CD4-positive, alpha-beta T cell treated with Interleukin-15 for 1 hour (primary cell): ENCODE results near the gene TNNI3K.

Experiments used
- DNase-seq: peaks from one replicate; pipeline ENCODE4 v3.0.0-alpha.2; 2020

The TNNI3K gene

DNA sequence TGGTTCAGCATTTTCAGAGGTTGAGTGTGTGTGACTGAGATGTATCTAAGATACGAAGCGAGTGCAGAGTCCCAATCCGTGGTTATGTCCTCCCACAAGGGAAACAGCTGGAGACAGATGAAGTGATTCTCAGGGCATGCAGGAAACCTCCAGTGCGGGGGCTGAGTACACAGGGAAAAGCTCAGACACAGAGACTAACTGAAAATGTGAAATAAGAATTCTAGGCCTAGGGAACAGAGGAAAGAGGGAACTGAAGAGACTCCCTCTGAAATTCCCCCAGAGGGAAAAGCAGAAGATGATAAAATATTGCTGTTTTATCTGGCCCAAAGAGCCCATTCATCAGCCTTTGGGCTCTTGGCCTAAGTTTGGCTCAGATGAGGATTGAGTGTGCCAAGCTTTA lies 160.4 kb downstream of the TNNI3K start:
- DNase-seq: no peak

DNA sequence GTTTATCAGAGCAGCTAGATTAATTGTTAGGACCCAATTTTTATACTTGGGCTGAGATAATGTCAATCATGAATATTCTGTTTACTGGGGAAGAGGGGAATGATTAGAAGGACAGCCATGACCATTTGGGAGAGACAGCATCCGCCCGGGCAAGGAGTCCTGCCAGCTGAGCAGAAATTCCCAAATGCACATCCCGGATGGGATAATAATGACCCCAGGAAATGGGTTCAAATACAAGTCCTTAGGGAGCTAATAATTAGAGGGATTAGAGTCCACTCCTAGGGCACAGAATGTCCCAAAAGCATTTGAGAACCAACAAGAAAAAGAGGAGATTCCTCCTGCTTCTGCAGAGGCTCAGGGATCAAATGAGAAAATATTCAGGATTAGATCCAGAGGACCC lies 161.3 kb downstream of the TNNI3K start:
- DNase-seq: no peak

DNA sequence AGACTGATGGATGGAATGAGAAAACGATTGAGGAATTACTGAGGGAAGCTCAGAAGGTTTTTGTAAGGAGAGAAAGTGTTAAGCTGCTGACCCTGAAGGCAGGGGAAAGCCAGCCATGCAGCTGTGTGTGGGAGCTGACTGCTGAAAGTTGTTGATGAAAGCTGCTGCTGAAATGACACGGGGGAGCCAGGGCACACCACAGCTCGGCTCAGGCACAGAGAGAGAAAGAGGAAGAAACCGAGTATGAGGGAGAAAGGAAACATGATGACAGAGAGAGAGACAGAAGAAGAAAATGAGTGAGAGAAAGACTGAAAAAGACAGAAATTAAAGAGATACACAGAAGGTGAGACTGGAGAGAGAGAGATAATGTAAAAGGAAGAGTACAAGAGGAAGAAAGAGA lies 161.7 kb downstream of the TNNI3K start:
- DNase-seq: no peak

DNA sequence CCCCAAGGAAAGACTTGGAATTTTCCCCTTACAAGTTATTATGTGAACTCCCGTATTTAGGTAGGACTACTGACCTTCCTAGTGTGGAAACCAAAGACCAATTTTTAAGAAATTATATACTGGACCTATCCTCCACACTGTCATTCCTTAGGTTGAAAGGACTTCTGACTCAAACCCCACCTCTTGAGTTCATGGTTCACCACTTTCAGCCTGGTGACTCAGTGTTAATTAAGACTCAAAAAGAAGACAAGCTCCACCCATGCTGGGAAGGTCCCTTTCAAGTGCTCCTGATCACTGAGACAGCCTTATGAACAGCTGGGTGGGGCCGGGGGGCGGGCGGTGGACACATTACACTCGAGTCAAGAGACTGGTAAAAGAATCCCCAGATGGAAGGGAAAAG lies 164.1 kb downstream of the TNNI3K start:
- no peak for DNase-seq

DNA sequence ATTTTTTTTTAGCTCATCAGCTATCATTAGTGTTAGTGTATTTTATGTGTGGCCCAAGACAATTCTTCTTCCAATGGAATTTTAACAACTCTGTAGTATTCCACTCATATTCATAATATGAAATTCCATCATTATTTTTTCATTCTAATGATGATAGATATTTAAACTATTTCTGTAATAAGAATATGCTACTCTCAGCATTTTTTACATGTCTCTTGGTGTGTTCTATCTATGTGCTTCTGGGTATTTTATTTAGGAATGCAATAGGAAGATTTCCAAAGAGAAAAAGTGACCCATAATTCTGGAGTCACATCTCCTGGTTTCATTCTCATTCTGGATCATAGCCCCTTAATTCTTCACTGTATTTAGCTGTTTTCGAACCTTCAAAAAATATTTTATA lies 167.7 kb downstream of the TNNI3K start:
- DNase-seq: no peak

DNA sequence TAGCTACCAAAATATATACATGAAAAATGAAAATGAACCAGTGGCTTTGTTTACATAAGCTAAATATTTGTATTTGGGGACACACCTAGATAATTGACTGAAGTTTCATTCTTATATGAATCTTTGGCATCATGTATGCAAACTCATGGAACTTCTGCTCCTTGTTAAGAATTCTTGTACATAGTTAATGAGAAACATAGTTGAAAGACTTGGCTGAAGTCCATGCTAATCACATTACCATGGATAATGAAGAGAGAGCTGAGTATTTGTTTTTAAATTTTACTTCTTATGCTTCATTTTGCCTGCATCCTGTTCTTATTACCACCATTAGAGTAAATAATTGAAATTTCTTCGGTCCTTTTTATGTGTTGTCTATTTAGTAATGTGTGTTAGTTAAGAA lies 168.4 kb downstream of the TNNI3K start:
- no peak for DNase-seq

DNA sequence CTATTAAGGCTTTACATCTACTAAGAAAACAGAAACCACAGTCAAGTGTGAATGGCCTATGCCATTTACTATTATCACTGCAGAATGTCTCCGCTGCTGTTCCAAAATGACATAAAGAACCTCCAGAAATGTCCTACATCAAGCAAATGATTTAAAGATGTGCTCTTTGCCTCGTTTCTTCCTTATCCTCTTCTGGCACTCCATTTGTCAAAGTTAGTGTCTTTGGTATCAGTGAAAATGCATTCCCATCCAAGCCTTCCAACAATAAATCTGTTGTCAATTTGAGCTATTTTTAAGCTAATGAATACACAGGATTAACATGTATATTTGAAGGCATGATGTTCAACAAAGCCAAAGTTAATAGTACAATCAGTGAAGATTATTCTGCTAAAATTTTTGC lies 171.6 kb downstream of the TNNI3K start:
- DNase-seq: no peak

DNA sequence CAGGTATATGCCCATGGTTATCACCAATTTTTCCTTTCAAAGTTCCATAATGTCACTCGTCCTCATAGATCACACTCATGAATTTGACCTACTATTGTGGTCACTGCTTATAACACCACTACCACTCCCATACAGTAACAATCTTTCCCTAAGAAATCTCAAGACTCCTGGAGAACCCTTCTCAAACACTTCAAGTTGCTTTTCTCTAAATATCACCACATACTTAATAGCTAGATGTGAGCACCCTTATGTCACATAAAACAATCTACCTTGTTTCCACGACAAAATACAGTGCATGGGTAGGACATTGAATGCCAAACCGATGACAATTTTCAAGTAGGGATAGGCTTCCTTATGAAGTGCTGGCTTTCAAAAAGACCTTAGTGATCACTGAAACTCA lies 172.7 kb downstream of the TNNI3K start:
- DNase-seq: no peak

DNA sequence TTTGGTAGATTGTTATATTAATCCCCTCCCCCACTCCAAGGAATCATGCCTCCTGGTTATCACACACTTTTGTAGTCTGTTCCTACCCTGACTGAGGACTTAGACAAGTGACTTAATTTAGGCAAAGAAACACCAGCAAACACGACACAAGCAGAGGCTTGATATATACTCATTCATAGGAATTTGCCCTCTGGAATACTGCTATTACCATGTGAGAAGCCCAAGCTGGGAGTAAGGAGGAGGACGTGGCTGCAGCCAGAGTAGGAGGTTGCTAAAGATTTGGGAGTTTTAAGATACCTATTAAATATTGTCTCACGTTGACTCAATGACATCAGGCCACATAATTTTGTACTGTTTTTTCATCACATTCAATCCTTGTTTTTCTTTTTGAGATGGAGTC lies 177.1 kb downstream of the TNNI3K start:
- DNase-seq: no peak

DNA sequence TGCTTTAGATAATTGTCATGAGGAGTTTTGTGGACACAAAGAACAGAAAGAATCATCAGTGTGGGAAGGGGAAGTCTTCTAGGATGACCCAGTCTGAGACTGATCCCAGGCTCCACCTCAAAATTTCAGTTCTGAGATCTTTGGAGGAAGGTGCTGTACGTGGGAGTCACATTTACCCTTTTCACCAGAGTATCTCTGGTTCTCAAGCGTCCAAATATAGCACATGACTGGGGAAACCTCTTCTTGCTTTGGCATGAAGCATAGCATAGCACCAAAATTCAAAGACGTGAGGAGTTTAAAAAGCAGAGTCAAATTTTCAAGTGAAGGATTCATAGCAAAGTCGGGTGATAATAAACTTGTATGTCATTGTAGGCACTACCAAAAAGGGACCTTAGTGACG lies 180.7 kb downstream of the TNNI3K start:
- no peak for DNase-seq

DNA sequence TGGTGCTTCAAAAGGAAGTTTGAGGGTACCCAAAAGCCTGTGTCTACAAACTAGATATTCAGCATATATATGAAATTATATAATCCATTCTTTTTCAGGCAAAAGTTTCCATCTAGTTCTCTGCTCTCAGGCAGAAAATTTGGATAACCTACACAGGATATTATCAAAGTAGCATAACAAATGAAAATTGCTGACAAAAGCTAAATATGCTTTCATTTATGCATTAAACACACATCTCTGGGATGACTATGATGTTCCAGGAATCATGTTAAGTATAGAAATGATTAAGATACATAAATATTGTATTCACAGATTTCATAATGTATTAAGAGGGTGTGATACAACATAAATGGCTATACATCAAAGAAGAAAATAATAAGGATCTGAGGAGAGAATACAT lies 184.4 kb downstream of the TNNI3K start:
- DNase-seq: no peak

DNA sequence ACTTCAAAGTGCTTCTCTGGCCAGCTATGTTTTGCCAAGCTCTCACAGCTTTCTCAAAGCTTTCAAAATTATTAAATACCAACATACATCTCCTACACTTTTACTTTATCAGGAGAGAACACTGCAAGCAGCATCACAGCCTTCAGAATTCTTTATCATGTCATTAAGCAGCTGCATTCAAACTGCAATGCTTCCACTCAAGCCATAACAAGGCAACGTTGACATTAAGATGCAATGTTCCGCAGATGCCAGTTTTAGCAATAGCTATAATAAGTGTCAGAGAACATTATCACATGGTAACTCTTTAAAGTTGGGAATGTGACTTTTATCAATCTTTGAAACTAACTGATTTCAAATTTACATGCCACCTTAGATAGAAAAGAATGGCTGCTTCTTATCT lies 185.3 kb downstream of the TNNI3K start:
- DNase-seq: no peak

DNA sequence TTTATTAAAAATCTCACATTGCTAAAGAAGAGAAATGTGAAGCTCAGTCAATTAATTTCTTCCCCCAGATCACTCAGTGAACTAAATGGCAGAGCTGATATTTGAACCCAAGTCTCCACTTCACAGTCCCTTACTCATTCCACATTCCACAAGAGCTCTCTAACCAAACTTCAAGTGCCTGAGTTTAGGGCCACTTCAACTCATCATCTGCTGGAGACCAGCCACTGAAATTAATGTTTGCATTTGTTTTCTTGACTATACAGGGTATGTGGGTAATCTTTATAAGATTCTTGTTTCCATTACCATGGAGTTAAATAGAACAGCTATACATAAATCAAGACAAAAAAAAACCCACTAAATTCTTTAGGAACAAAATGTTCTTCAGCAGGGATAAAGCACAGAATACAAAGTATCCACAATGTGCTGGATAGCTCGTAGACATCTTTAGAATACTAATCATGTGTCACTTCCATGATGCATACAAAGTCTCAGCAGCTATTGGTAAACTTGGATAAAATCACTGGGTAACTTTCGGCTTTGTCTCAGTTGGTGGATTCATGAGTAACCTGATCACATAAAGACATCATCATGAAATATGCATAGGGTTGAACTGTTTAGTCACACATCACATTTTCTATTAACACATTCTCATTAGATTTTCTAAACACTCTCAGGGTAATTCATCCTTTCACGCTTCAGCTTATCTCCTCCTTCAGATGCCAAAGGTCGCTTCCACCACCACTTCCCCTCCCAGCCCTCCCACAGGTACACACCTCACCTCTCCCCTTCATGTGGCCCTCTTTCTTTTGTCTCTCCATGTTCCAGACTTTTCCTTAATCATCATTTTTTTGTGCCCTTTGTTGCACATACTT lies 187.5 kb downstream of the TNNI3K start:
- no peak for DNase-seq

DNA sequence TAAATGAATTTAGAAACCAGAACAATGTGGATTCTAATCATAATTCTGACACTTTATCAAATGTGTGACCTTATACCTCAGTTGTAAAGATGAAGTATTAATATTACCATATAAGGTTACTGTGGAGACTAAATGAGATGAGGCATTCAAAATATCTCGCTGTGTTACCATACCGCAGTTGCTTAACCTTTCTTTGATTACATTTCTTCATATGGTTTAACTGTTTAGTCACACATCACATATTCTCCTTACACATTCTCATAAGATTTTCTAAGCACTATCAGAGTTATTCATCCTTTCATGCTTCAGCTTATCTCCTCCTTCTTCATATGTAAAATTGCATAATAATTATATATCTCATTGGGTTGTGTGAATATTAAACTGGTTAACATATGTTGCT lies 188.3 kb downstream of the TNNI3K start:
- no peak for DNase-seq

DNA sequence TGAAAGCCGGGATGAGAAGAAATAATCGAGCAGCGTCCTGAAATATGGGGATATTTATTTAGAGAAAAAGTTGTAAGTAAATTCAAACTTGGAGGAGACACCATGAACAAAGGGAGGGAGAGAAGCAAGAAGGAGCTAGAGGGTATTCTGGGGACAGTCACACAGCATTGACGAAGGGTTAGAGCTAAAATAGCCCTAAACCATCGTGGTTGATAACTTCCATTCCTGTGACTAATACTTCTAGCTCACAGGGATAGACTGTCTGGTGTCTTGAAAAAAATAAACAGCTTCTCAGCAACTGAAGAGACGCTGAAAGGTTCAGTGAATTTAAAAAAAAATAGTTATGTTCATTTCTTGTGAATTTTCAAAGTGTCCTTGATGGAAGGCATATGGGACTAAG lies 190.5 kb downstream of the TNNI3K start:
- no peak for DNase-seq

DNA sequence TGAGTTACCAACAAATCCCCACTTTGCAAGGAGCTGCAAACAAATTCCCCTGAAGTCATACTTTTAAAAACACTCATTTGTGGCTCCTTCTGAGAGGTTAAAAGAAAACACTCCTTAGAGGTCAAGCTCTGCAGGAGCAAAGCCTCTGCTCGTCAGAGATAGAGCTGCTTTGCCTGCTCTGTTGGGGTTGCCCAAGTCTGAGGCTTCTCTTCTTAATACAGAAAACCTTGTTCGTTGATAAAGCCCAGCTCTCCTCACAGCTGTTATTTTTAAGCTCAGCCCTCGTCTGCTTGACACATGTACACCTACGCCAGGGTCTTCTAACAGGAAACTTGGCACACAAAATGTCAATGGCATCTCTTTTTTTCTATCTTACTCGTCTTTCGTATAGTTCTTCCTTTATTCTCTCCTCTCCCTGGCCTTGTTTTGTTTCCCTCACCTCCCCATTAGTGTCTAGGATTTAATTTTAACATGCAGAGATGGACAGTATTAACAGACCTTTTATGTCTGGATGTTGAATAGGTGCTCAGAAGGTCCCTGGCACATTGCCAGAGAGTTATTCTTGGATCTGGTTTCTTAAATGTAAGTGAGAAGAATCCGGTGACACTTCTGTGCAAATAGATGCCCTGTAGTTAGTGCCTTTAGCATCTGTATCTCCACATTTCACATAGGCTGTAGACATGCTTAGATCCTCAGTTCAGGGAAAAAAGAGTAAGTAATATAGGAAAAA lies 191.2 kb downstream of the TNNI3K start:
- DNase-seq: no peak

DNA sequence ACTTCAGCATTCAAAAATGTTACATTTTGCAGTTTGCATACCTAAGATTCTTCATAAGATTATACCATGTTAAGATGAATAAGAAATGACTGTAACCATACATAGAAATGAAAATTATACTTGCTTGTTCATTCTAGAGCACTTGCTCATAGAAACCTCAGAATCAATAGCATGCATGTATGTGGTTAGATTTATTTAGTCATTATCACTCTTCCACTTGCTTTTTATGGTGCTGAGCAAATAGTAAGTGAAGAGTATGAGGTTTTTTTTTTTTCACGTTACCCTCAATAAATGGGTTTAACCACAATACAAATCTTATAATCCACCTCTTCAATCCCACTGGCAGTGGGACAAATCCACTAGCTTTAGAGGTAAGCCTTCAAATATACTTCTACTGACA lies 192.5 kb downstream of the TNNI3K start:
- DNase-seq: no peak

DNA sequence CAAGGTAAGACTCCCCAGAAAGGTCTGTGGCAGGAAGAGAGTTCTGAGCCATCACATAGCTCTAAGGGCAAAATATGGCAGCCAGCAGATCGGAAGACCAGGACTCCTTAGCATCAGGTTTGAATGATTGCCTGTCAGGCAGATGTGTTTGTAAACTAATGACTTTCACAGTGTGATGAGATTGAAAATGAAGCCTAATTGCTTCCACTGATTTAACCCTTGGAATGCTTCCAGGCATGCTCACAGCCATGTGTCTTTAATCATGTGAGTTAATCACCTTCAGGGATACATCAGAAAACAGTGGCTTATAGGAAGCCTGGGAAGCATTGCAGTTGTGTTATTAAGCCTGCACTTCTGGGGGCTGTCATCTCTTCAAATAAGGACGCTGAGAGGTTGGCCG lies 194.4 kb downstream of the TNNI3K start:
- DNase-seq: no peak

DNA sequence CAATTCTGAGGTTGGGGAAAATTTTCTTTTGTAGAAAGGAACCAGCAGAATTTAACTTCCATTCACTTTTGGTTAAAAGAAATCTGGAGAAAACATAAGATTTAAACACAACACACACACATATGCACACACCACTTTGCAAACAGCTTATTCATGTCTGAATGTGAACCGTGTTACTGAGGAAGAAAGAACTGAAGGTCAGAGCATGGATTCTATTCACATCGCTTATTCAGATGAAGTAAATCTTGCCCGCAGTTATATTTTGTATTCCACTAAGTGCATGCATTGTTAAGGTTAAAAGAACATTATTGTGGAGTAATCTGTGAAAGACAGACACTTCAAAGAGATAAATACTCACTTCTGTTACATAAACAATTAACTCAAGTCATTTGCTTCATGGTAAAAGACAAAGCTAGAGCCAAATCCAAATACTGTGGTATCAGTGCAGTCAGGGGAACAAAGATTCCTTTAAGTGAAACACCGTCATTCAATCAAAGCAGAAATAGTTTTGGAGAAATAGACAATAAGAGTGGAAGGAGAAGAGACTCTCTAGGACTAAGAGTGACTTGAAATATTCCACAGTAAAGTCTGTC lies 195.3 kb downstream of the TNNI3K start:
- no peak for DNase-seq

DNA sequence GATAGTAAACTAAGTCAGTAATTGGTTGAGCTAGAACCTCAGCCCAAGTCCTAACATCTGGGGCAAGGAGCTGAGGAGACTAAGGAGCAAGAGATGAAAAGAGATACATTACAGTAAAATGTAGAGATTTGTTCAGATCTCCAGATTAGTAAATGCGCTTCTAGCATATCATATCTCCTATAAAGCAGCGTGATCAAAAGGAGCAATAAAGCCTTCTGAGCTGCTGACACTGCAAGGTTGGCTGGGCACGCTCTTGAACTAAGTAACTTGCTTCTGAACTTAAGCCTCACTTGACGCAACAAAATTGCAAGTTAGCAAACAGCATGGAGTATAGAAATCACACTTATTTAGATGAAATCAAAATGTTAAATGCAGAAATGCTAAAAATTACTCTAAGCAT lies 196.3 kb downstream of the TNNI3K start:
- no peak for DNase-seq

DNA sequence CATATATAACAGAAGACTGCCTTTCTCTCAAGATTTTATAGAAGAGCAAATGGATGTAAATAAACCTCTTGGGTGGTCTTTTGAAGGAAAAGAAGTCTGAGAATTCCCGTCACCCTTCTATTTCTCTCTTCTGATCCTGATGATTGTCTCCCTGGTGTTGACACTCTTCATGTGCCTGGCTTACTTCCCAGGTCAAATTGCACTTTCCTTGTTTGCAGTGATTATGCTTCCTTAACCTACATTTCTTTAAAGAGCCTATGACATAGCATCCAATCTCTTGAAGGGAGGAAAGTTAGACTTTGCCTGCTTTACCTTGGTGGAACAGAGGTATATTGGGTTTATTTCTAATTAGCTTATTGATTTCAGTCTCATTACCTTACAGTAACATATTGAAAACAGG lies 197.1 kb downstream of the TNNI3K start:
- no peak for DNase-seq

DNA sequence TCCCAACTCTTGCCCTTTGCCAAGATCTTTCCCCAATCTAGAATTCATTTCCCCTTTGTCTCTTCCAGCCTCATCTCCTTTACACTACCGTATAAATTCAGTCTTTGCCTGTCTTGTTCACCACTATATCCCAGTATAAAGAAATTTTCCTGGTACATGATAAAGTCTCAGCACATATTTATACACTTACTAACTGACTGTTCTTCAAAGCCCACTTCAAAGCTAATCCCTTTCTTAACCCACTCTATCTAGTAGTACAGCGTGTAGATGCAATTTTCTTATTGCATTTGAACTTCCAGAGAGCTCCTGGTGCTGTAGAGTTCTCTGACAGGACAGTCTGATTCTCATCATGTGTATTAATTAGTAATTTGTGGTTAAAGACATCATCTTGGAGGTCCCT lies 199.1 kb downstream of the TNNI3K start:
- DNase-seq: no peak

DNA sequence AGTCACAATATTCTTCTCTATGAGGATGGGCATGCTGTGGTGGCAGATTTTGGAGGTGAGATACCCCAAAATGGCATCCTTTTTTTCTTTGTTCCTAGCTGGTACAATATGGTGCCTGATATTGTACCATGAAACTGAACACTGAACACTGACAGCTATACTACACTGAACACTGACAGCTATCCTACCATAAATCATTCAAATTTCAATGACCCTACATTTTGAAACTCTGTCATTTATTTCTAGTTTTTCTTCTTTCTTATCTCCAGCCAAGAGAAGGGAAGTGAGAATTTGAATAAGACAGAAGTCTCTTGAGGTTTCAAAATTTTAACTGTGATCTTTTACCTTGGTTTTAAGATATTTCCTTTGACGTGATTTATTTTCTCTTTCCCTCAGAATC lies 200.9 kb downstream of the TNNI3K start:
- no peak for DNase-seq

DNA sequence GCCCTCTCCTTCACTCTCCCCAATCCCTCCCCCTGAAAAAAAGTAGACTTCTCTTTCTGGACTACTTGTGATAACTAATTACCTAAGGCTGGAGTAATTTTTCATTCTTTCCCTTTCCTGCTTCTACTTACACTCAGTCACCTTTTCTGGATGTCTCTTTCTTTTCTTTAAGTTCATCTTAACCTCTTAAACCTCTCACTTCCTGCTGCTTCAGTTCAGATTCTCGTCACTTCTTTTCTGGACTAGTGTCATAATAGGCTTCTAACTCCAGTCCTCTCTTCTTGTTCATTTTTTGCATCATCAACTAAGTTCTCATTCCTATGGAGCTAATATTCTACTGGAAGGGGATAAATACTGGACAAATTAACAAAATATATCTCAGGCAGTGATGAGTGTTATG lies 201.8 kb downstream of the TNNI3K start:
- DNase-seq: no peak
